GM18909 (cell line): ENCODE results near the gene PKD1L1.
A peak's percentile ranks its signal among the peaks of the same experiment; 100 is the strongest.

Experiments
- ATAC-seq: cut with Tn5 transposase; IDR thresholded peaks from one replicate; pipeline ENCODE4 v1.9.1; 2021; ENCODE audit warnings: mild to moderate bottlenecking; ENCODE audit not compliant: unreplicated experiment, poor library complexity

Gene PKD1L1

DNA sequence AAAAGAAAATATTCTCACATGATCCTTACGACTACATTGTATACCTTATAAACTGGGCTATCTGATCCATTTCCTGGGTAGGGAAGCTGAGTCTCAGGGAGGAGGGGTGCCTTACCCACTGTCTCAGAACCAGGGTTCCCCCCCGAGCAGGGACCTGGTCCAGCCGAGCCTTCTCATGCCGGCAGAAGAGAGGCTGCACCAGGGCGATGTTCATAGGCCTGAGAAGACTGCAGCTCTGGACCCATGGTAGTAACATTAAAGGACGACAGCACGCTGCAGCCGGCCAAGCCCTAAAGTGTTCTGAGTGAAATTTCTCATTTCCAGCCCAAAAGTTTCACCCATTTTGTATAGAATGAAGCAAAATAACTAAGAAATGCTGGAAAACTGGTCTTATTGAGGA is 203.4 kb downstream of the PKD1L1 start:
- no peak for ATAC-seq

DNA sequence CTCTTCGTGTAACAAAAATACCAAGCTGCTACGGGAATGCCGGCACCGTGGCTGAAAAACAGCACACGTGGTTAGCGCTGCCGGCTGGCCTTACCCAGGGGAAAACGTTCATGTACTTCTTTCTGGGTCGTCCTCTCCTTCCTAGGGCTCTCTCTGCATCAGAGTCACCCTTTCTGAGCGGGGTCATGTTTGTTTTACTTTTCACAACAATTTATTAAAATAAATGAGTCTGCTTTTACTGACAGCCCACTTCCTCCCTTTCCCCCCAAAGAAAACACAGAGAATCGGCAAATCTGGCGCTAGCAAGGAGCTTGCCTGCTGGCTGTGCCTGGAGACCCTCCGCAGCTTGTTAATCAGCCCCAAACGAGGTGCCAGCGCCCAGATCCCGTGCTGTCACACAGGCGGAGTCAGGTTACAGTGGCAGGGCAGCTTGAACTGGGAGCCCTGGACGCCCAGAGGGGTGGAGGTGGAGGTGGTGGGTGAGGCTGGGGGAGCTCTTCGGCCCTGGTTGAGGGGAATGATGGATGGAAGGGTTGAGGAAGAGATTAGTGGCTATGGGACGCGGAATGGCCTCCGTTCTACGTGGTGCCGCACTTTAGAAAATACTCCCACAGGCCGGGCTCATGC is 204.2 kb downstream of the PKD1L1 start:
- no peak for ATAC-seq

DNA sequence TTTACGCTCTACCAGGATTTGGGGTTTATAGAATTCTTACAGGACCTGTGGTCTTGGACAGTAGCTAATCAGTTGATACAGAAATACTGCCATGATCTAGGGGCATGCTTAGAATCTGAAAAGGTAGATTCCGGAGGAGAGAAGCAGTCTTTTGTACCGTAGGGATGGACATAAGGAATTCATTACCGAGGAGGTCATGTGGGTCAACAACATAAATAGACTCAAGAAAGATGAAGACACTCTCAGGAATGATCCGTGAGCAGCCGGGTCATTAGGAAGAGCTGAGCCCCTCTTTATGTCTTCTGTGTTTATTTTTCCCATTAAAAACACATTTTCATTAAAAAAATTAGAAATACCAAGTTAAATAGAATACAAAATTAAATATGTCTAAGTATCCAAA is 206.3 kb downstream of the PKD1L1 start:
- ATAC-seq = no peak

DNA sequence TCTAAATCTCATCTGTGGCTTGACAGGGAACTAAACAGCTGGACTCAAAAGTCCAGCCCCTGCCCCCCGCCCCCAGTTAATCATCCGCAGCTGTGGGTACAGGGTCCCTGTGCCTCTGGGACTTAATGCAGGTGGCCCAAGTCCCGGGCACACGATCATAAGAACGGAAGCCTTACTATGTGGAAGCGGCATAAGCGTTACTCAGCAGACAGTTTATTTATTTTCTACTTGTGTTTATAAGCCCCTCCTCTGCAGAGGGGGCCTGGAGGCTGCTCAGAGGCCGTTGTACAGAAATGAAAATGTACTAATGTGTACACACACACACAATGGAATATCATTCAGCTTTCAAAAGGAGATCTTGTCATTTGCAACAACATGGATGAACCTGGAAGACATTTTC is 208.4 kb downstream of the PKD1L1 start:
- no peak for ATAC-seq

DNA sequence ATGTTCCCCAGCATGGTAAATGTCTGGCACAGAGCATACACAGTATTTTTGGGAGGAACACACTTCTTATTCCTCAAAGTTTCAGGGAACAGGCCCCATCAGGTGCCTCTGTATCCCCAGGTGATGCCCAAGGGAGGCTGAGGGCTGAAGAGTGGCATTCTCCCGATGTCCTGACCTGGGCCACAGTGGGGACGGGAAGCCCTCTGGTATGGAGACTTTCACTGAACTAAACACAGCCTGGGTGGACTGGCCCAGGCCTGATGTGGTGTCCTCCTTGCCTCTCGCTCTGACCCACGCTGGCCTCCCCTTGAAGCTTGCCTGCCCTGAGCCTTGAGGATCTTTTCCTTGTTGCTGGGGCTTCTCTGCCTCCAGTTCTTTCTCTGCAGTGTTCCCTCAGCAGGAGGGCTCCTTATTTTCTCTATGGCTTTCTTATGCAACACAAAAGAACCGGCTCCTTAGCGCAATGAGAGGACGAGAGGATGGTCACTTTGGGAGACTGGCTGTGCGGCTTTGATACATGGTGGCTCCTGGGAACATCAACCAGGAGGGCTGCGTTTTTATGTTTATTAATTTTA is 208.9 kb downstream of the PKD1L1 start:
- ATAC-seq = no peak

DNA sequence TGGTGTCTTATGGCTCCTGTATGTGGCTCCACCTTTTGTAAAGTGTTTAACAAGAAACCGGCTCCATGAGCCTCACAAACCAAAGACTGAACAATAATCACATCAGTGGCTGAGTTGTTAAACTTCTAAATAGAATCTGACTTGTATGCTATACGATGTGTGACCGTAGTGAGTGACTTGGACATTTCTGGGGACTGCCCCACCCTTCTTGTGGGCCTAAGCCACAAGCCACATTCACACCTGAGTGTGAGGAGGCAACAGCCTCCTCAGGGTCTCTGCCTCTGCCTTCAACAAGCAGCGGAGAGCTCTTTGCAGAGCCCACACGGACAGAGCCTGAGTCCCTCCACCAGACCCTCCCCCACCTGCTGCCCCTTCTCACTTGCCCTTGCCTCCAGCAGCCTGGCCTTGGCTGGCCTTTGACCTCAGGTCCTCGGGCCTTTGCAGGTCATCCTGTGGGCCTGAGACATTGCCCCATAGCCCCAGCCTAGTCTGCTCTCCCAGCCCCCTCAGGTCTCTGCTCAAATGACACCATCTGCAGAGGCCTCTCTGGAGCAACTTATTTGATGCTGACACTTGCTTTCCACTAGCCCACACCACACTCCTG is 209.6 kb downstream of the PKD1L1 start:
- peak; percentile 65 for ATAC-seq

DNA sequence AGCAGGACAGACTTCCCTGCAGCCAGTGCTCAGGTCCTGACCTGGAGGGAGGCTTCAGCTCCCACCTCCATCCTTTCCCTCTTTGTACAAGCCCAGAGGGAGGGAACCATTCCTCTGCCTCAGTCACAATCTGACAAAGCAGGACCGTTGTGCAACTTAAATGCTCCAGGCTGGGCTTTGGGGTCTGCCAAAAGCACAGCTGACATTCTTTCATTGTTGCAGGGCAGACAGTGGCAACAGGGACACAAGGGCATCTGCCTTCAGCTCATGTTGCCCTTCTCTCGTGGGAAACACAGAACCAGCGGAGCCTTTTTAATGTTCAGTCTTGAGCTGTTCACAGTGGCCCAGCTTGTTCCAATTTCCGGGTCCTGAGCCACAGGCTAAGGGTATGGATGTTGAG is 210.7 kb downstream of the PKD1L1 start:
- no peak for ATAC-seq

DNA sequence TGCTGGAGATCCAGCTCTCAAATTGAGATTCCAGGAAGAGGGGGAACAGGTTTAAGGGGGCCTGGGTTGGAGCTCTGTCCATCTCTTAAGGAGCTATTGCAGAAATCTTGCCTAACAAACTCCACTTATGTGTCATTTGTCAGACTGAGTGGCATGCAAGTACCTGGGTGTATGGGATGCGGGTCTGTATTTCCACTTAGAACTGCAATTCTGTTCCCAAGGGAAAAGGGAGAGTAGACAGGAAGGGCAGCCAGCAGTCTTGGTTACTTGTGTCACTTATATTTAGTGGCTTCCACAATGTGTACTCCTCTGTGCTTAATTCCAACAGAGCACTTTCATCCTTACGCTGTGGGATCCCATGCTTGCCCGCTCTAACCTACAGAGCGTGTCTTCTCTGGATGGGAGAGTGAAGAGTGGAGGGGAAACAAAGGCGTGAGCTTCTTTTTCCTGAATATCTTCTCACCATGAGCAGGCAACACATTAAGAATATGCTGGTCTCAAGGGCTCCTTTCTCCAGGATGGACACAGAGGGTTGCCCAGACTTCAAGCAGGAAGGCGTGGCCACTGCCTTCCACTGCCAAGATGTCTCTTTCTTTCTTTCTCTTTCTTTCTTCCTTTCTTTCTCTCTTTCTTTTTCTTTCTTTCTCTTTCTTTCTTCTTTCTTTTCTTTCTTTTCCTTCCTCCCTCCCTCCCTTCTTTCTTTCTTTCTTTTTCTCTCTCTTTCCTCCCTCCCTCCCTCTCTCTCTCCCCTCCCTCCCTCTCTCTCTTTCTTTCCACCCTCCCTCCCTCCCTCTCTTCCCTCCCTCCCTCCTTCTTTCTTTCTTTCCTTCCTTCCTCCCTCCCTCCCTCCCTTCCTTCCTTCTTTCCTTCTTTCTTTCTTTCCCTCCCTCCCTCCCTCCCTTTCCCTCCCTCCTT is 212.6 kb downstream of the PKD1L1 start:
- ATAC-seq = no peak

DNA sequence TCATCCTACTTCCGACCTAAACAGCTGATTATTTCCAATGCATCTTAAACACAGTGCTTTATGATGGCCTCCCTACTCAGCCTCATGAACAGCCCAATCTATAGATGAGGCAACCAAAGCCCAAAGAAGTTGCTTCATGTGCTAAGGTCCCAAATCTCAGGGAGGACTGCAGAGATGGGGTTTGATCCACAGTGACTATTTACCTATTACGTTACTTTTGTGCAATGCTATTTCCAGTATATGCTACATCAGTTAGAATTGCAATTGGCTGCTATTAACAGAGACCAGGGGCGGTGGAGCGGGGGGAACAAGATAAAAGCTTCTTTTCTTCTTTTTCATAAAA is 213.3 kb downstream of the PKD1L1 start:
- no peak for ATAC-seq

DNA sequence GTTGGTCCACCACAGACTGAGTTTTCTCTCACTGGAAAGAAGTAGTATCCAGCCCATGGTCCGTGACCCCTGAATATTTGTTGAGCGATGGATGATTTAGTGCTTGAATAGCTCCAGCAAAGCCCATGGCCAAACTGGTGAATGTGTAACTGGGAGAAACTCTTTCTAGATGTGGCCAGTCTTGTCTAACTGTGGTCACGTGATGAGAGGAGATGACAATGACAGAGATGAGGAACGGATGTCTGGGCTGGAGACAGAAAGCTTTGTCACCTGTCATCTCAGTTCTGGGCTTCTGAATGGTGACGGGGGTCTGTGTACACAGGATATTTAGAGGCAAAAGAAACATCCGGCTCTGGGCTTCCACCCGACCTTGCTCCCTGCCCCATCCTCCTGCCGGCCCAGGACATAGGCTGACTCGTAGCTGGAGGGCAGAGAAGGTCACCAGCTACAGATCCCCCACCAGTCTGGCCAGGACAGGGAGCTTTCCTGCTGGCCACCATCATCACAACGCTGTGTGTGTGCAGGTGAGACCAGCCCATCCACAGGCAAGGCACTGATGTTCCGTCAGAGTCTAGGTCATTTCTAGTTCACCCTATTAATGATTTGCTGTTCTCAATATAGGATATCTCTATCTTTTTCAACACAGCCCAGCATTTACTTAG is 213.8 kb downstream of the PKD1L1 start:
- ATAC-seq = no peak

DNA sequence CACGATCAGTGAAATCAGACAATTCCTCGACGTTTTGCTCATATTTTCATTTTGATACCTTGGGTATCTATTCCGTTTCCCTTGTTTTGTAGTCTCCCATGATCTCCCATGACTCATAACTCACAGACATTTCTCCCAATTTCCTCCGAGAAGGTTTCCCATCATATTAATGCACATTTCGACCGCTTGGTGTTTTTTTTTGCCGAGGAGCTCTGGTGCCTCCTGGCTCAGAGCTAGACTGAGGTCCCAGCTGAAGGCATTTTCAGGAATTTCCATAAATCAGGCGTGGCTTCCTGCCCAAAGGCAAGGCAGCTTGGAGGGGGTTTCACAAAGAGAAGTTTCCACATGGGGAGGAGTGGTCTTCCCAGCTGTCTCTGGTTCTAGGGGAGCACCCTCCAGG is 218.1 kb downstream of the PKD1L1 start:
- ATAC-seq = no peak

DNA sequence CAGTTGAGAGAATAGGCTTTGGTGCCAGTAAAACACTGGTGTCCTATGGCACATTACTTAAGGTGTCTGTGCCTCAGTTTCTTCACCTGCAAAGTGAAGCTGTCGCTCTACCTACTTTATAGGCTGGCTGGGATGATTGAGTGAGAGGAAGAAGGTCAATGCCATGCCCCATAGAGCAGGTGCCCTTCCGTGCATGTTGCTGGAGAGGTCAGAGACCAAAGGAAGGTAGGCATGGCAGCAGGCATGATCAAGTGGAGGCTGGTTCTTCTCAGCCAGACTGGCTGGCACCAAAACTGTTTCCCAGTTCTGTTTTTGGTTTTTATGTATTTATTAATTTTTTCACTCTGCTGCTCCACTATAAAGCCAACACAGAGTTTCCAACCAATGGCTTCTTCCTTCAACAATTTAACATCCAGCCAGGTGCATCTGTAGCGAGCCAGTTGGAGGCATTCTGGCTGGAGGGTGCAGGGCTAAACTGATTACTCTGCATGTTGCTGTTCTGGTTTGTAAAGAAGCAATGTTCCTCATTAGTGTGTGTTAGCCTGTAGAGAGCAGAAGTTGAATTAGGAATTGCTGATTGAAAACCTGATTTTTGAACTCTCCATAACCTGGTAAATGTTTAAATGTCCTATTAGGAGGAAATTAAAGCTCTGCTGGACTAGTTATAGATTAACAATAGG is 222.1 kb downstream of the PKD1L1 start:
- ATAC-seq = no peak

DNA sequence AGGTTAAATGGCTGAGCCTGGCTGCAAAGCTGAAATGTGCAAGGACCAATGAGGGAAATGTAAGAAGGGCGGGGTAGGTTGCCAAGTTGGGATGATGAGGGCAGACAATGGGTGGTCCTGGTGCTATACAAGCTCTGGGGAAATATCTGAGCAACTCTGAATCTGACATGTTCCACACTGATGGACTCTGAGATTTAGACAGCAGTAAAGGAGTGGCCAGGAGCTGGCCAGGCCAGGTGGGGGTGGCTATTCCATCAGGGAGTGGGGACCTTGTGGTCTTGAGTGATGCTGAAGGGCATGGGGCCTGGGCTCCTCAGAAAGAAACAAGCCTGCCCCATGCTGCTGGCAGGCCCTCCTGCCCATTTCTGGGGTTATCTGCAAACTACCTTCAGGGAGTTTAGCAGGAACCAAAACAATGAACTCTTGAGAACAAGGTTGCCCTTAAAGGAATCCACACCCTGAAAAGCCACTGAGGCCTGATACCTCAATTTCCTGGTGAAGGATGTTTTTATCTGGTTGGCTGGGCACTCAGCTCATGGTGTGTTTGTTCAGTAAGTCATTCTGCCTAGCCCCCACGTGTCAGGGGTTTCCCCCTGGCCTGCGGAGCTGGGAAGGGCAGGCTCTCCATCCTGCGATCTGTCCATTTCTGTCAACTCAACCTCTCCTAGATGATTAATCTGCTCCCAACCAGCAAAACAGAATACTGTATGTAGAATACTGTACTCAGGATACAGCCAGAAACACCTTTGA is 223.1 kb downstream of the PKD1L1 start:
- no peak for ATAC-seq
